AG04450 (cell line): ENCODE measurements around the gene KLLN. TPM values are rescaled to one million over a fixed set of nuclear protein-coding genes. Genes with fewer than 3 reads are reported as not detected.
"Not testable (repeated sequence)": the region's sequence is repeated elsewhere in the genome, so short reads cannot be mapped to it uniquely, and the experiment has no call there.

Experiments
- CTCF ChIA-PET: fragments of 300-600, 350-600 bp; formaldehyde crosslinking; extraction: SDS; loops from one replicate; lab custom pipeline; 2022; ENCODE audit warnings: antibody characterized with exemption, inconsistent platforms; lab: Charles Lee
- POLR2A ChIA-PET: fragments of 350-600 bp; formaldehyde crosslinking; extraction: SDS; loops from one replicate; lab custom pipeline; 2021; ENCODE audit warnings: antibody characterized with exemption, inconsistent platforms; lab: Yijun Ruan, JAX
- DNase-seq: peaks from one replicate; pipeline ENCODE4 v3.0.0-alpha.2; 2011; ENCODE audit warnings: low read depth, low spot score
- H3K27ac ChIP-seq: one replicate; pipeline ENCODE4 v1.5.1; 2012; ENCODE audit warnings: low read depth, low read length, control low read depth
- H3K27me3 ChIP-seq: one replicate; pipeline ENCODE4 v1.6.0; 2012; ENCODE audit warnings: low read length; ENCODE audit not compliant: control insufficient read depth, insufficient read depth
- H3K4me3 ChIP-seq: 2 replicates; pipeline ENCODE4 v1.5.1; 2011; ENCODE audit warnings: mild to moderate bottlenecking, low read depth, low read length, control low read depth
- H3K9me3 ChIP-seq: 2 replicates; pipeline ENCODE4 v1.5.1; 2012; ENCODE audit warnings: low read length; ENCODE audit not compliant: control insufficient read depth, insufficient read depth
- CTCF ChIP-seq: IDR thresholded peaks from 2 replicates; pipeline ENCODE4 v1.5.1; 2011; ENCODE audit warnings: low read depth, low read length, control low read depth, inconsistent platforms
- polyA minus RNA-seq: library from RNA; depleted of rRNA, polyadenylated mRNA; stranded (reverse); fragments of >200 nt; gene quantifications from 2 replicates; pipeline ENCODE4 v1.2.3, GENCODE V29; 2011; rRNA and poly(A)+ RNA removed
- polyA plus RNA-seq: library from polyadenylated mRNA; depleted of rRNA; stranded (reverse); fragments of >200 nt; gene quantifications from 2 replicates; pipeline ENCODE4 v1.2.3, GENCODE V29; 2011; rRNA removed

The KLLN gene
- polyA plus RNA-seq = 0.51 and 0.58 TPM in 2 replicates
- polyA minus RNA-seq = 0.74 and 1.4 TPM in 2 replicates

GRCh38 chr10:87863053-87863943, at the start of gene KLLN, which contains the start of gene PTEN:
Gene KLLN (minus strand): TSS chr10:87863533. CDS start chr10:87862487, 1,046 bp downstream.
Gene PTEN (plus strand): TSS chr10:87863625. CDS start chr10:87864470, 845 bp downstream.
- ChIA-PET POLR2A (interaction anchor here (1.0 to 3.0 kb wide), 12 partner anchors 9 to 720 kb away, joined by 3 to 23 read pairs (median 4); partner anchors contain the start of genes ATAD1 and RNLS), CTCF (interaction anchor here (2.3 to 4.3 kb wide), 2 partner anchors 526 to 690 kb away, joined by 6 to 22 read pairs; no protein-coding TSS in a partner anchor)
- Histone ChIP-seq H3K4me3 (peak within 1 kb of the TSS; percentile 91), H3K27me3 (no peaks in the 10 kb centered on the region), H3K27ac (peak within 1 kb of the TSS; percentile 73), H3K9me3 (no peaks in the 10 kb centered on the region)
- TF ChIP-seq CTCF = no peak
- DNase-seq = peak; percentile 83

GRCh38 chr10:87903396-87903795, 40.1 kb upstream of the KLLN start:
- H3K9me3 ChIP-seq = peaks cover 11% of the 10 kb centered on the region
- H3K27me3 ChIP-seq, DNase-seq, H3K27ac ChIP-seq, H3K4me3 ChIP-seq, CTCF ChIA-PET: not testable (repeated sequence)
- POLR2A ChIA-PET = interaction anchor here (0.7 kb wide), 1 partner anchor 43 kb away, joined by 5 read pairs; no protein-coding TSS in a partner anchor

GRCh38 chr10:87897957-87898356, 34.6 kb upstream of the KLLN start:
- POLR2A ChIA-PET, DNase-seq, H3K4me3 ChIP-seq, H3K27ac ChIP-seq, H3K9me3 ChIP-seq, H3K27me3 ChIP-seq, CTCF ChIA-PET: not testable (repeated sequence)

GRCh38 chr10:87896216-87896615, 32.9 kb upstream of the KLLN start:
- Histone ChIP-seq H3K9me3 (no peaks in the 10 kb centered on the region; the same call in 1 of the 2 replicates), H3K4me3 (no peak overlapping the region), H3K27ac (no peak overlapping the region), H3K27me3 (no peaks in the 10 kb centered on the region)
- no peak for DNase-seq
- ChIA-PET POLR2A (interaction anchor here (0.6 kb wide), 1 partner anchor 391 kb away, joined by 3 read pairs; the partner anchor contains the start of gene MINPP1), CTCF (interaction anchor here (1.1 kb wide), 1 partner anchor 494 kb away, joined by 3 read pairs; no protein-coding TSS in a partner anchor)
- no peak for TF ChIP-seq CTCF

- Histone ChIP-seq H3K27ac (no peak overlapping the region), H3K27me3 (no peaks in the 10 kb centered on the region), H3K4me3 (no peak overlapping the region), H3K9me3 (no peaks in the 10 kb centered on the region; the same call in 1 of the 2 replicates)
- POLR2A ChIA-PET = no interaction called here
- CTCF ChIA-PET = interaction anchor here (1.1 kb wide), 1 partner anchor 494 kb away, joined by 3 read pairs; no protein-coding TSS in a partner anchor
- DNase-seq = no peak
- no peak for TF ChIP-seq CTCF
Observed at GRCh38 chr10:87895430-87895829, 32.1 kb upstream of the KLLN start.
